GM21390 (cell line): ENCODE data around the gene DBH.
"Not testable (repeated sequence)": the region's sequence is repeated elsewhere in the genome, so short reads cannot be mapped to it uniquely, and the experiment has no call there.

Experiments
- ATAC-seq: cut with Tn5 transposase; IDR thresholded peaks from one replicate; pipeline ENCODE4 v1.9.1; 2021; ENCODE audit not compliant: unreplicated experiment

DBH gene

GRCh38 chr9:133621725-133622267, 14.4 kb upstream of the DBH start:
- ATAC-seq, result no peak

GRCh38 chr9:133622555-133622954, 13.6 kb upstream of the DBH start:
- no peak for ATAC-seq

- ATAC-seq, result not testable (repeated sequence)
Observed at GRCh38 chr9:133626008-133626407, 10.2 kb upstream of the DBH start.

- no peak for ATAC-seq
Observed at GRCh38 chr9:133627341-133627740, 8.8 kb upstream of the DBH start.

GRCh38 chr9:133628766-133629165, 7.4 kb upstream of the DBH start:
- no peak for ATAC-seq

- ATAC-seq, result no peak
Observed at GRCh38 chr9:133629221-133630110, 6.7 kb upstream of the DBH start.

GRCh38 chr9:133631111-133631510, 5.1 kb upstream of the DBH start:
- no peak for ATAC-seq

- ATAC-seq, result no peak
Observed at GRCh38 chr9:133632806-133633680, 3.1 kb upstream of the DBH start.

GRCh38 chr9:133633681-133634080, 2.5 kb upstream of the DBH start:
- ATAC-seq, result no peak

GRCh38 chr9:133634081-133634691, 2.0 kb upstream of the DBH start:
- ATAC-seq, result no peak

GRCh38 chr9:133635098-133635497, 1.1 kb upstream of the DBH start:
- ATAC-seq, result no peak

GRCh38 chr9:133636902-133637301, 739 bp downstream of the DBH start:
- no peak for ATAC-seq

GRCh38 chr9:133637451-133638055, 1.4 kb downstream of the DBH start:
- no peak for ATAC-seq

GRCh38 chr9:133638076-133638475, 1.9 kb downstream of the DBH start:
- no peak for ATAC-seq

- ATAC-seq, result no peak
Observed at GRCh38 chr9:133638711-133639110, 2.5 kb downstream of the DBH start.

GRCh38 chr9:133639613-133640012, 3.5 kb downstream of the DBH start:
- ATAC-seq, result no peak

GRCh38 chr9:133640160-133640559, 4.0 kb downstream of the DBH start:
- ATAC-seq, result no peak

GRCh38 chr9:133640580-133641395, 4.6 kb downstream of the DBH start:
- ATAC-seq, result no peak

GRCh38 chr9:133641396-133641655, 5.2 kb downstream of the DBH start:
- ATAC-seq, result no peak

- no peak for ATAC-seq
Observed at GRCh38 chr9:133641861-133642595, 5.9 kb downstream of the DBH start.
